HTR-8/SVneo (cell line): Measurements from ENCODE around the gene SIK3.
A peak's percentile ranks its signal among the peaks of the same experiment; 100 is the strongest.
"Not testable (repeated sequence)": the region's sequence is repeated elsewhere in the genome, so short reads cannot be mapped to it uniquely, and the experiment has no call there.

Experiments used
- DNase-seq: peaks from one replicate; pipeline ENCODE4 v3.0.0; 2011; ENCODE audit warnings: low spot score, mixed read lengths; ENCODE audit not compliant: insufficient read length
- FAIRE-seq: peaks from 2 replicates; lab custom pipeline; 2011; peaks lifted over from hg19 to GRCh38; lab: Jason Lieb, UNC

Gene SIK3

DNA sequence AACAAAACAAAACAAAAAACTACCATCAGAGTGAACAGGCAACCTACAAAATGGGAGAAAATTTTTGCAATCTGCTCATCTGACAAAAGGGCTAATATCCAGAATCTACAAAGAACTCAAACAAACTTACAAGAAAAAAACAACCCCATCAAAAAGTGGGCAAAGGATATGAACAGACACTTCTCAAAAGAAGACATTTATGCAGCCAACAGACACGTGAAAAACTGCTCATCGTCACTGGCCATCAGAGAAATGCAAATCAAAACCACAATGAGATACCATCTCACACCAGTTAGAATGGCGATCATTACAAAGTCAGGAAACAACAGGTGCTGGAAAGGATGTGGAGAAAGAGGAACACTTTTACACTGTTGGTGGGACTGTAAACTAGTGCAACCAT, 14.3 kb upstream of the SIK3 start:
- FAIRE-seq, DNase-seq: not testable (repeated sequence)

DNA sequence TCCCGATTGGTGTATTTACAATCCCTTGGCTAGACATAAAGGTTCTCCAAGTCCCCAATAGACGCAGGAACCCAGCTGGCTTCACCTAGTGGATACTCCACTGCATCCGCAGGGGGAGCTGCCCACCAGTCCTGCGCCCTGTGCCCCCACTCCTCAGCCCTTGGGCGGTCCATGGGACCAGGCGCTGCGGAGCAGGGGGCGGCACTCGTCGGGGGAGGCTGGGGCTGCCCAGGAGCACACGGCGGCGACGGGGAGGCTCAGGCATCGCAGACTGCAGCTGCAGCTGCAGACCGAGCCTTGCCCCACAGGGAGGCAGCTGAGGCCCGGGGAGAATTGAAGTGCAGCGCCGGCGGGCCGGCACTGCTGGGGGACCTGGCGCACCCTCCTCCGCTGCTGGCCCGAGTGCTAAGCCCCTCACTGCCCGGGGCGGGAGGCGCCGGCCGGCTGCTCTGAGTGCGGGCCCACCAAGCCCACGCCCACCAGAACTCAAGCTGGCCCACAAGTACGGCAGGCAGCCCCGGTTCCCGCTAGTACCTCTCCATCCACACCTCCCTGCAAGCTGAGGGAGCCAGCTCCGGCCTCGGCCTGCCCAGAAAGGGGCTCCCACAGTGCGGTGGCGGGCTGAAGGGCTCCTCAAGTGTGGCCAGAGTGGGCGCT, 12.2 kb upstream of the SIK3 start:
- no peak for FAIRE-seq
- DNase-seq: no peak

DNA sequence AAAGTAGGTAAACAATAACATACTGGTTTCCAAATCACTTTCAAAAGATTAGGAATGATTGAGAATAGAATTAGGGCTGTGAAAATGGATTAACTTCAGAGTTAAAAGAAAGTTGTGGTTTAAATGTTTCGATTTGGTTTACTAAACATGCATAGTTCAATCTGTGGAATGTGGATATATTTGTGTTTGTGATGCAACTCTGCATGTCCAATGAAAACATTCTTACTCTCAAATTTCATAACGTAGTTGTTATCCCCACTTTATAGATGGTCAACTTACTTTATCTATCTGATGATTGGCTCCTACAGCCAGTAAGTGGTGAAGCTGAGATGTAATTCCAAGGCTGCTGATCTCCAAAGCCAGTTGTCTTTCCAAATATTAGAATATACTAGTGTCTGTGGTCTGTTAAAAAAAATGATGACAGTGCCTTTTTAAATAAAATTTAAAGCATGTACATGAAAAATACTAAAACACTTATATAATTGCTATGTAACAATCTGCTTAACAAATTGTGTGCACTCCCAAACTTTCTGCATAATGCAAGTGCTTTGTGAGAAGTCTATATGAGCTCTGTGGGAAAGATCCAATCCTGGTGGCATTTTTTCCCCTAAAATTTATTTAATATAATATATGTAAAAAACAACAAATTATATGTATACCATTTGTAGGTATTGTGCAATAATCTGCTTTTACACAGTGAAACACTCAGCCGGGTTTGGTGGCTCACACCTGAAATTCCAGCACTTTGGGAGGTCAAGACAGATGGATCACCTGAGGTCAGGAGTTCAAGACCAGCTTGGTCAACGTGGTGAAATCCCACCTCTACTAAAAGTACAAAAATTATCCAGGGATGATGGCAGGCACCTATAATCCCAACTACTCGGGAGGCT, 9.7 kb upstream of the SIK3 start:
- no peak for DNase-seq
- FAIRE-seq: peak; percentile 26

DNA sequence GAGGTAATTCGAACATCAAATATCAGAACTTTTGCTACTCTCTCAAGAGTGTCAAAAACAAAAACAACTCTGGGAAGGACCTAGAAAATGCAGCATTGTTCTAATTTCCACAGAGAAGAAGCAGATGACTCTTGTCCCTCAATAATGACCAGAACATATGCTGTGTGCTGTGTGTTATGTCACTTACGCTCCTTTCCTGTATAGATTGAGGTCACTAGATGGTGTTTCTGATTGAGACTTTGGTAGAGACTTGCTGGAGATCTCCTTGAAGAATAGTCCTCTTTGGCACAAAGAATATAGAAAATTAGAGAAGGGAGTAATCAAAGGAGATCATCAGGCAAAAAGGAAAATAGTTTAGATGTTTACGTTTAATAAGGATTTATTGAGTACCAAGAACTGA, 2.3 kb upstream of the SIK3 start:
- FAIRE-seq: no peak
- no peak for DNase-seq

DNA sequence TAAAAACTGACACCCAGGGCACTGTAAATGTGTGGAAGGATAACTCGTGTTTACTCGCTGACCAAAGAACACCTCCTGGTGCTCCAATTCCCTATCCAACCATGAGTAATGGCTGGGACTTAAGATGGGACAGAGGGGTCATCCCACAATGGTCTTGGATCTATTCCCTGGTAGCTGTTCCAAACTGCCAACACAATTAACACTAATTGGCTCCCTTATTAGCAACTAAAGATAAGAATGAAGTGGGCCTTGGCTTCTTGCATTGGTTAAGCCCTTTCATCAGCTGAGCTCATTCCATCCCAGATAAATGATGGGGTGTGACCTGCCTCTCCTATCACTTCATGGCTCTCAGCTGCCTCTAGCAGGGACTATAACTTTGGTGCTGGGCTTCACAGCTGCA, 1.5 kb upstream of the SIK3 start:
- DNase-seq (no peak), FAIRE-seq (no peak)

DNA sequence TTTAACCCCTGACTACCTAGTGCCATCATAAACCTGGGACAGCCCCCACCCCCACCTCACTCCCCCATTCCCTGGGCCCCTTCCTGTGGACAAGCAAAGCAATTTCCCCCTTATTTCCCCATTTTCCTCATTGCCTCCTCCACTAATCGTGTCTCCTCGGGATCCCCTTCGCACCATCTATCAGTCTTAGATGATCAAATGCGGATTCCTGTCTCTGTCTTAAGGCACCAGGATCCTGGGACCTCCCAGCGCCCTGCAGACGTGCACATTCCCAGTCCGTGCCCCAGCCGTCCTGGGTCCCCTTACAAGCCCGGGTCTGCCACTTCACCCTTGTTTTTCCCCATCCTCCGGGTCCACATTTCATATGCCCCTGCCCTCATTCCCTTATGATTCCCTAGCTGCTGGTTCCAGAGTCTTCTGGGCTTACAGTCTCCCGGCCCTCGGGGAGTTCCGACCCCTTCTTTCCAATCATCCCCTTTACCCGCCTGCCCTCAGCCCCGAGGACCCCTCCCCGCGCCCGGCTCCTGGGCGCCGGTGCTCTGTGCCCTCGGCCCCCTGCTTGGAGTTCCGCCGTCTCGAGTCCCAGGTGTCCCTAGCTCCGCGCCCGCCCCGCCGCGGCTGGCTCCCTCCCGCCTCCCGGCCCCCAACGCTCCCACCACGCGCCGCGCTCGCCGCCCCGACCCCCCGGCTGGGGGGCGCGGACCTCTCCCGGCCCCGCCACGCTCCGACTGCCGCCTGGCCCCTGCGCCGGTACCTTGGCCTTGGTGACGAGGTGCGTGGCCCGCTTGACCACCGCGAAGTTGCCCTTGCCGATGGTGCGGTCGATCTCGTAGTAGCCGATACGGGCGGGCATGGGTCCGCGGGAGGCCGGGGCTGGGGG, 599 bp downstream of the SIK3 start:
- DNase-seq: peak; percentile 32

DNA sequence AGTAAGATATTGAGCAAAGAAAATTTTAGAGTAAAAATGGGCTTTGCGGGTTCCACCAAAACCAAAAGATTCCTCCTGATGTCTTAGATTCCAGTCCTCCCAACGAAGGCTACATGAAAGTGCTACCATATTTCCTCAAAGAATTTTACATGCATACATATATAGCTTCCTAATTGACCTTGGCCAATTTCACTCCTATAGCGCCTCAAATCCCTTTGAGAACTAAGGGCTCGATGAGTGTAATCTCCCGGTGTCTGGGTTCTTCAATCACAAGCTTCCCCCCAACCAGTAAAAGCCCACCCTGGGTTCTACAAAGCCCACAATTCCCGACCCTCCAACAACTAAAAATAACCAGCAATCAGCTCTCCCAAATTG, 1.2 kb downstream of the SIK3 start:
- DNase-seq: no peak
- no peak for FAIRE-seq

More for the DNA sequence above, 599 bp downstream of the SIK3 start:
- no peak for FAIRE-seq

DNA sequence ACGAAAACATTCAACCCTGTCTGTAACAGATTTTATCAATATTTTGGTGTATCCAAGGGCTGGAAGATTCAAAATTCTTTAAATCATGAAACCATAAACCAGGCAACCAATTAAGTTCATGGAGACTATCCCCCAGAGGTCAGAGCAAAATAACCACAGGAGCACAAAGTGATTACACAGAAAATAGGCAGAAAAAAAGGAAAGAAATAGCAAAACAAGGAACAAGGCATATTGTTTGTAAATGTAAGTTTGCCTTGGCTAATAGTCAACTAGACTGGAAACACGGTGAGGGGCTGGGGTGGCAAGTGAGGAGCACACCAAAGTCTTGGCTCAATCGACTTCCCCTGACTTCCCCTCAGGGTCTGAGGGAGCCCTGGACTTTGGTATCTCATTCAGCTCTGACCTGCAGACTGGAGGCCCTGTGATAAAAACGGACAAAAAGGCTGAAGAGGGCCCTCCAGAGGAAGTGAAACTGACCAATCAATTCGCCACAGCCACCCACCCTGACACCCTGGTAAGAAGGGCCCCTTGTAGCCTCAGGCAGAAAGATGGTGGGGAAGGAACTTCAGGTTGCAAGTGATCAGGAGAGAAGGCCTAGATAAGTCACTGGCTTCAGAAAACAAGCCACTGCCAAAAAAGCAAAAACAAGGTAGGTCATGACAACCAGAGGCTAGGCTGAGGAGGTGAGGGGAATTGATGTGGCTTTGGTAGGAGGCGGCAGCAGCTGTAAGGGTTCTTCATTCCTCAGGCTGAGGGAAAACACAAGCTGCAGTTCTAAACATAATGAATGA, 1.8 kb downstream of the SIK3 start:
- peak; percentile 44 for DNase-seq
- no peak for FAIRE-seq

DNA sequence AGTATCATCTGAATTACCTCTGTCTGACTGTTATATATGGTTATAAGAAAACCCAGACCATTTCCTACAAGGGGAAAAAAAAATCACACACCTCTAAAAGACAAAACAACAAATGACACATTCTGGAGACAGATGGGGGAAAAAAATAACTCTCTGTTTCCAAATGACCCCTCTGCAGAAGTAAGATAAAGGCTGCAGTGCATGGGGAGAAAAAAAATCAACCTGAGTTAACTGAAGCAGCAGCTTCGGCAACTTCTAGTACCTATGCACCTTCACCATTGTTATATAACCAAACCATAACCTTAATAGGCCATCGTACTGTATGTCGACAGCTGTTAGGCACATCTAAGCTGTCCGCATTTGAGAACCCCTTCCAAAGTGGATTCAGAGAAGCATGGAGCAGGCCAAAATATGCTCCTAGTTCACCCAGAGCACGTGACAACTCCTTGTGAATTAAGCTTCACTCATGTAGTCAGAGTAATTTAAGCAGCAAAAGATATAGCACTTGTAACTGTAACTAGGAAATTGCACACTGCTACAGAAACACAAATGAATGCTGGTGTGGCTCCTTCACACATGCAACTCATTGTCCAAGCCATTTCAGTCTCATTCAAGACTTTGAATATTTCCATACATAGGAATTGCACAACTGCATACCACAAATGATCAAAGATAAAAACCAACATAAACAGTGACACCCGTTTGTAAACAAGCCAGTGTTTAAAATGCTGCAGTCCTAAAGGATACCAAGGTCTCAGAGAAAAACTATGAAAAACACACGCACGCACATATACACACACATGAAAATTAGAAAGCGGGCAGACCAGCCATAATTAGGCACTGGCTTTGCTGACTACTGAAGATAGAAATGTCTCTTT, 2.7 kb downstream of the SIK3 start:
- DNase-seq (no peak), FAIRE-seq (peak; percentile 38)

DNA sequence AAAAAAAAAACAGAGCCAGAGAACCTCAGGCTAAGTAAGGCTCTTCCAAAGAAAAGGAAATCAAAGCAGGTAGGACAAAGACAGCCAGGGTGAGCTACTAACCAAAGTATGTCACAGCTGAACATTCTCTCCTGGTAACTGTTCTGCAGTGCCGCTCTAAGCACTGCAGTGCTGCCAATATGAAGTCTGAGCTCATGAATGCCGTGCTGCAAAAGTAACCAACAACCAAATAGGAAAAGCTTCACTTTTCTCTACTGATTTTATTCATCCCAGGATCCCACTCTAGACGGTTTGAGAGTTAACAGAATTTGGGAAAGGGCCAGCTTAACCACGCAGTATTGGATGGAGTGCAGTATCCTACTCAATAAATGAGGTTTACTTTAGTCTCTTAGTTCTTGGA, 3.5 kb downstream of the SIK3 start:
- DNase-seq (no peak), FAIRE-seq (no peak)

DNA sequence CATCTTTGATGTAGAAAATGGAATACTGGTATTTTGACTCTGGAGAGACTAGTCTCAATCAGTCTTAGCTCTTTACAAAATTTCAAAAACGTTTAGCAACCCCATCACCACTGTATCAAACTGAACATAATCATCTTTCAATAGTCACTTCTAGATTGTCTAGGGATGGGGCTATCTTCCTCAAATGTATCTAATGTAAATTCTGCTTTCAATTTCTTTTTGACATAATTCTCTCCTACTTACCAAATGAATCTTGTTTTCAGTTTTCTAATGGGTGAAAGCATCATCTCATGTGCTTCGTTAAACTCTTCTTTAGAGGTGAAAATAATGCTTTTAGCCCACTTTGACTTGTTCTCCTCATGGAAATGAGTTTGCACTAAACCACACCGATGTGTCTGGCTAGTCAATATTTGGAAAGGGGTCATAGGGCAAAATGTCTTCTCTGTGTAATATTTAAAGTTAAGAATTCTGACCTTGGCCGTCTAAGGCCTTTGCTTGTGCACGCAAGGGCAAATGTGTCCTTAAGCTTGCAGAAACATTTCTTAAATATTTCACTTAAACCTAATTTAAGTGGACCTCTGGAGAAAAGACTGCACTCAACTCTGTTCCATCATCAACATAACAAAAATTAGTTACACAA, 5.2 kb downstream of the SIK3 start:
- FAIRE-seq (no peak), DNase-seq (no peak)

DNA sequence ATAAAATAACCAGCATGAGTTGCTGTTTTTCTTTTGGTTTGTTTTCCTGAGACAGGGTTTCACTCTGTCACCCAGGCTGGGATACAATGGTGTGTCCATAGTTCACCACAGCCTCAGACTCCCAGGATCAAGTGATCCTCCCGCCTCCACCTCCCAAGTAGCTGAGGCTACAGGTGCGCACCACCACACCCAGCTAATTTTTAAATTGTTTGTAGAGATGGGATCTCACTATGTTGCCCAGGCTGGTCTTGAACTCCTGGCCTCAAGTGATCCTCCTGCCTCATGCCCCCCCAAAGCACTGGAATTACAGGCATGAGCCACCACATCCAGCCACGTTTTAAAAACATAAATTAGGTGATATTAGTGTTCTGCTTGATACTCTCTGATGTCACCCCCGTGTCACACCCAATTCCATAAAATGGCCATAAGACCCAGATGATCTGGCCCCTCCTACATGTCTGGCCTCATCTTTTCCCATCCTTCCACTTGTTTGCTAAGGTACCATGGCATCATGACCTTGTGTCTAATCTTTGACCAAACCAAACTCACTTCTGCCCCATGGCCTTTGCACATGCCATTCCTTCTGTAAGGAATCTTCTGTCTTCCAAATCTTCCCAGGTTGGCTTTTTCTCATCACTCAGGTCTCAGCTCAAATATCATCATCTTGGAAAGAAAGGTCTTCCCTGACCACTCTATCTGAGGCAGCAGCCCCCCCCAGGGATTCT, 6.3 kb downstream of the SIK3 start:
- DNase-seq (no peak), FAIRE-seq (no peak)

DNA sequence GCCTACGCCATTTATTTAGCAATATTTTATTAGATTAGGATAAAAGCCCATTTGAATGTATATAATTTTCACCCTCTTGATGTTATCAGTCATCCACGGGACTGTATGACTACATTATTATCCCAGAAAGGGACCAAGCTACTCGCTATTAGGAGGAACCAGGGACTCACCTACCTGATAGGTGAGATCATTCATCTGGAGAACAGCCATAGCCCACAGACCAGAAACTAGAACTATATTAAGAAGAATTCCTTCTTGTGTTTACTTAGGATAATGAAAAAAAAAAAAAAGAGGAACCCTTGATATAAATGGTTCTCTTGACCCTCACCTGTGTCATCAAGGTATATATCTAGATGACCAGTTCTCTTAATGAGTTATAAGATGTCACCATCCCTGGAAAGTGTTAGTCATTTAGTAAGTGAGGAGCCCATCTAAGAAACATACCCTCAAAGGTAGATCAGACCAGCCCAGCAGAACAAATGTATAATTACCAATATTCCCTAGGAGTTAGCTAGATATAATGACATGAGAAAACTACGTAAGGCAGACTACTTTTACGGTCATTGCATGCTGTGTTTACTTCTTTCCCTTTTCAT, 8.0 kb downstream of the SIK3 start:
- DNase-seq: no peak
- no peak for FAIRE-seq

DNA sequence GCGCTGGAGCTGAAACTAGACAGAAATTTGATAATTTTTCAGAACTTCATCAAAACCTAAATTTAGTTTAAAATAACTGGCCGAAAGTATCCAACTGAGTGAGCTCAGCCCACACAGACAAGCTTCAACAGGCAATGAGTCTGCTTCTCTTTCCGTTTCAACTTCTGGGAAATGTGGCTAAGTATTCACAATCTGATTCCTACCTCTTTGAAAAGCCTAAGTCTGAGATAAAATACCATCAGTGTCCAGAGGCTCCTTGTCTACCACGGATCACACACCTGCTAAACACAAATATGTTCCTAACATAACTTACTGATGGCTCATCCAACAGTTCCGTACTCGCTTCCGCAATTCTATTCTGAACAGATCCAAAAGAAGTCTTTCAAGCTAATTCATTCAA, 8.5 kb downstream of the SIK3 start:
- no peak for FAIRE-seq

DNA sequence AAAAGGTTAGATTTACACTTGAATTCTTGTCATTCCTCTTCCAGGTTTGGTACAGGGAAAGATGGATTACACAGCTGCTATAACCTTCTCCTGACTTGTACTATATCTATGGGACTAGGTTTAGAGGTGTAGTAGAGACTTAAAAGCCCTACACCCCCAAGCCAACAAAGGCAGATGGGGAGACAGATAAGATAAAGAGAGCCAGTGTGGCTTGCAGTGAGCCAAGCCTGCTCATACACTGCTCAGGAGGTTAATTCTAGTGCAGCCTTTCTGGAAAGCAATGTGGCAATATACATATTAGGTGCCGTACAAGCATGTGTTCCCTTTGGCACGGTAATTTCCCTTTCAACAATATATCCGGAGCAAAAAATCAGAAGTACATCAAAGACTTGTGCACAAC, 10.8 kb downstream of the SIK3 start:
- FAIRE-seq (no peak), DNase-seq (no peak)

More for the DNA sequence above, 8.5 kb downstream of the SIK3 start:
- DNase-seq: no peak

DNA sequence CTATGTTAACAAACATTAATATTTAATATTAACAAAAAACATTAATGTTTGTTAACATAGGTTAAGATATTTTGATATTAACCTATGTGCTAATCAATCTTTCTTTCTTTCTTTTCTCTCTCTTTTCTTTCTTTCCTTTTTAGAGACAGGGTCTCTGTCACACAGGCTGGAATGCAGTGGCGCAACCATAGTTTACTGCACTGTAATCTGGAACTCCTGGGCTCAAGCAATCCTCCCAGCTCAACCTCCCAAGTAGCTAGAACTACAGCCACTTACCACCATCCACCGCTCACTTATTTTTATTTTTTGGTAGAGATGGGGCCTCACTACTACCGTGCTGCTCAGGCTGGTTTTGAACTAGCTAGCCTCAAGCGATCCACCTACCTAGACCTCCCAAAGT, 13.2 kb downstream of the SIK3 start:
- FAIRE-seq: no peak
- no peak for DNase-seq
